SK-N-SH treated with all-trans-retinoic acid at 6 μM for 48 hours (cell line): Measurements from ENCODE around the gene DYRK1B.
A peak's percentile ranks its signal among the peaks of the same experiment; 100 is the strongest.

Experiments
- ATAC-seq: fragments of 200-7000 bp; cut with Tn5 transposase; 3 replicates; pipeline ENCODE4 v1.9.1; 2020; ENCODE audit warnings: mild to moderate bottlenecking, moderate library complexity
- CSDC2 ChIP-seq: fragments of 250-450 bp; sonication (Bioruptor Pico); IDR thresholded peaks from 2 replicates; pipeline ENCODE4 v1.5.0; 2020; ENCODE audit warnings: mild to moderate bottlenecking, moderate library complexity
- CSRNP3 ChIP-seq: fragments of 250-450 bp; sonication (Bioruptor Pico); IDR thresholded peaks from 2 replicates; pipeline ENCODE4 v1.5.1; 2021; ENCODE audit warnings: mild to moderate bottlenecking, moderate library complexity
- ESRRG ChIP-seq: fragments of 250-450 bp; sonication (Bioruptor Pico); IDR thresholded peaks from 2 replicates; pipeline ENCODE4 v1.6.1; 2021; ENCODE audit warnings: mild to moderate bottlenecking
- GLIS3 ChIP-seq: fragments of 250-450 bp; sonication (Bioruptor Pico); IDR thresholded peaks from 2 replicates; pipeline ENCODE4 v1.5.0; 2020; ENCODE audit warnings: mild to moderate bottlenecking, moderate library complexity
- ISL1 ChIP-seq: fragments of 250-450 bp; sonication (Bioruptor Pico); IDR thresholded peaks from 2 replicates; pipeline ENCODE4 v2.1.2; 2022; ENCODE audit warnings: mild to moderate bottlenecking, moderate library complexity
- OSR1 ChIP-seq: fragments of 250-450 bp; sonication (Bioruptor Pico); IDR thresholded peaks from 2 replicates; pipeline ENCODE4 v1.8.0; 2022; ENCODE audit warnings: moderate library complexity, mild to moderate bottlenecking, inconsistent platforms
- PATZ1 ChIP-seq: fragments of 250-450 bp; sonication (Bioruptor Pico); IDR thresholded peaks from 2 replicates; pipeline ENCODE4 v1.8.0; 2020; ENCODE audit warnings: mild to moderate bottlenecking, moderate library complexity, borderline replicate concordance
- PPARA ChIP-seq: fragments of 250-450 bp; sonication (Bioruptor Pico); IDR thresholded peaks from 2 replicates; pipeline ENCODE4 v1.5.0; 2020; ENCODE audit warnings: mild to moderate bottlenecking, borderline replicate concordance
- RARB ChIP-seq: fragments of 250-450 bp; sonication (Bioruptor Pico); IDR thresholded peaks from 2 replicates; pipeline ENCODE4 v1.8.0; 2021; ENCODE audit warnings: mild to moderate bottlenecking, moderate library complexity
- SNAI2 ChIP-seq: fragments of 250-450 bp; sonication (Bioruptor Pico); IDR thresholded peaks from 2 replicates; pipeline ENCODE4 v1.5.0; 2020; ENCODE audit warnings: mild to moderate bottlenecking, moderate library complexity
- TCF4 ChIP-seq: fragments of 250-450 bp; sonication (Bioruptor Pico); IDR thresholded peaks from 2 replicates; pipeline ENCODE4 v1.8.0; 2021; ENCODE audit warnings: mild to moderate bottlenecking, moderate library complexity, borderline replicate concordance
- TOX ChIP-seq: fragments of 250-450 bp; sonication (Bioruptor Pico); IDR thresholded peaks from 2 replicates; pipeline ENCODE4 v1.8.0; 2021; ENCODE audit warnings: mild to moderate bottlenecking, moderate library complexity, borderline replicate concordance
- TSHZ2 ChIP-seq: fragments of 250-450 bp; sonication (Bioruptor Pico); IDR thresholded peaks from 2 replicates; pipeline ENCODE4 v1.5.0; 2020; ENCODE audit warnings: mild to moderate bottlenecking, moderate library complexity
- ZC3H10 ChIP-seq: fragments of 250-450 bp; sonication (Bioruptor Pico); IDR thresholded peaks from 2 replicates; pipeline ENCODE4 v1.5.1; 2021; ENCODE audit warnings: mild to moderate bottlenecking, moderate library complexity
- ZFP3 ChIP-seq: fragments of 250-450 bp; sonication (Bioruptor Pico); IDR thresholded peaks from 2 replicates; pipeline ENCODE4 v1.5.0; 2020; ENCODE audit warnings: mild to moderate bottlenecking, moderate library complexity
- ZFP30 ChIP-seq: fragments of 450-650 bp; formaldehyde crosslinking; IDR thresholded peaks from 2 replicates; pipeline ENCODE4 v1.5.0; 2022; ENCODE audit warnings: mild to moderate bottlenecking, moderate library complexity
- ZNF70 ChIP-seq: fragments of 450-650 bp; formaldehyde crosslinking; IDR thresholded peaks from 2 replicates; pipeline ENCODE4 v1.5.0; 2020; ENCODE audit warnings: mild to moderate bottlenecking, moderate library complexity
- ZNF8 ChIP-seq: fragments of 450-650 bp; formaldehyde crosslinking; IDR thresholded peaks from 2 replicates; pipeline ENCODE4 v1.5.0; 2020; ENCODE audit warnings: mild to moderate bottlenecking, moderate library complexity
- TF ChIP-seq, protein P1 (sequence below): fragments of 250-450 bp; sonication (Bioruptor Pico); IDR thresholded peaks from 2 replicates; pipeline ENCODE4 v1.5.1; 2020; ENCODE audit warnings: low read depth, mild to moderate bottlenecking, moderate library complexity
- TF ChIP-seq, protein P2 (sequence below): fragments of 250-450 bp; sonication (Bioruptor Pico); IDR thresholded peaks from 2 replicates; pipeline ENCODE4 v1.8.0; 2021; ENCODE audit warnings: low read depth, mild to moderate bottlenecking, moderate library complexity, borderline replicate concordance

The DYRK1B gene

GRCh38 chr19:39792999-39793546 lies 40.9 kb downstream of the DYRK1B start:
- ATAC-seq = peak; percentile 99
- no peak for TF ChIP-seq ZC3H10 (CRISPR knock-in tag)
- TF ChIP-seq PATZ1 (CRISPR knock-in tag) = no peak
- no peak for TF ChIP-seq ZNF8
- TF ChIP-seq, protein P1, sequence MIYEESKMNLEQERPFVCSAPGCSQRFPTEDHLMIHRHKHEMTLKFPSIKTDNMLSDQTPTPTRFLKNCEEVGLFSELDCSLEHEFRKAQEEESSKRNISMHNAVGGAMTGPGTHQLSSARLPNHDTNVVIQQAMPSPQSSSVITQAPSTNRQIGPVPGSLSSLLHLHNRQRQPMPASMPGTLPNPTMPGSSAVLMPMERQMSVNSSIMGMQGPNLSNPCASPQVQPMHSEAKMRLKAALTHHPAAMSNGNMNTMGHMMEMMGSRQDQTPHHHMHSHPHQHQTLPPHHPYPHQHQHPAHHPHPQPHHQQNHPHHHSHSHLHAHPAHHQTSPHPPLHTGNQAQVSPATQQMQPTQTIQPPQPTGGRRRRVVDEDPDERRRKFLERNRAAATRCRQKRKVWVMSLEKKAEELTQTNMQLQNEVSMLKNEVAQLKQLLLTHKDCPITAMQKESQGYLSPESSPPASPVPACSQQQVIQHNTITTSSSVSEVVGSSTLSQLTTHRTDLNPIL (CRISPR knock-in tag) = no peak
- no peak for TF ChIP-seq TOX (CRISPR knock-in tag)
- TF ChIP-seq ISL1 (CRISPR knock-in tag) = no peak
- TF ChIP-seq ESRRG = no peak
- TF ChIP-seq SNAI2 (CRISPR knock-in tag) = no peak
- TF ChIP-seq OSR1 (CRISPR knock-in tag) = no peak
- TF ChIP-seq RARB (CRISPR knock-in tag) = no peak
- no peak for TF ChIP-seq TSHZ2
- no peak for TF ChIP-seq PPARA (CRISPR knock-in tag)
- no peak for TF ChIP-seq ZNF70 (CRISPR knock-in tag)
- TF ChIP-seq ZFP3 (CRISPR knock-in tag) = no peak
- no peak for TF ChIP-seq CSRNP3 (CRISPR knock-in tag)
- no peak for TF ChIP-seq ZFP30 (CRISPR knock-in tag)
- TF ChIP-seq GLIS3 (CRISPR knock-in tag) = no peak
- TF ChIP-seq, protein P2, sequence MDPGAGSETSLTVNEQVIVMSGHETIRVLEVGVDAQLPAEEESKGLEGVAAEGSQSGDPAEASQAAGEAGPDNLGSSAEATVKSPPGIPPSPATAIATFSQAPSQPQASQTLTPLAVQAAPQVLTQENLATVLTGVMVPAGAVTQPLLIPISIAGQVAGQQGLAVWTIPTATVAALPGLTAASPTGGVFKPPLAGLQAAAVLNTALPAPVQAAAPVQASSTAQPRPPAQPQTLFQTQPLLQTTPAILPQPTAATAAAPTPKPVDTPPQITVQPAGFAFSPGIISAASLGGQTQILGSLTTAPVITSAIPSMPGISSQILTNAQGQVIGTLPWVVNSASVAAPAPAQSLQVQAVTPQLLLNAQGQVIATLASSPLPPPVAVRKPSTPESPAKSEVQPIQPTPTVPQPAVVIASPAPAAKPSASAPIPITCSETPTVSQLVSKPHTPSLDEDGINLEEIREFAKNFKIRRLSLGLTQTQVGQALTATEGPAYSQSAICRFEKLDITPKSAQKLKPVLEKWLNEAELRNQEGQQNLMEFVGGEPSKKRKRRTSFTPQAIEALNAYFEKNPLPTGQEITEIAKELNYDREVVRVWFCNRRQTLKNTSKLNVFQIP (CRISPR knock-in tag) = no peak
- no peak for TF ChIP-seq TCF4 (CRISPR knock-in tag)

DNA sequence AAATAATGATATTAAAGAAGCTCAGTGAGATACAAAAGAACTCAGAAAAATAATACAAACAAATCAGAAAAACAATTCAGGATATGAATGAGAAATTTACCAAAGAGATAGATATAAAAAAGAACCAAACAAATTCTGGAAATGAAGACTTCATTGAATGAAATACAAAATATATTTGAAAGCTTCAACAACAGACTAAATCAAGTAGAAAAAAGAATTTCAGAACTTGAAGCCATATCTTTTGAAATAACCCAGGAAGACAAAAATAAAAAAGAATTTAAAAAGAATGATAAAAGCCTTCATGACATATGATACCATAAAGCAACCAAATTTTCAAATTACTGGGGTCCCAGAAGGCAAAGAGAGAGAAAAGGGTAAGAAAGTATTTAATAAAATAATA lies 45.7 kb downstream of the DYRK1B start:
- ATAC-seq = no peak
- TF ChIP-seq RARB (CRISPR knock-in tag) (no peak), TOX (CRISPR knock-in tag) (no peak), SNAI2 (CRISPR knock-in tag) (no peak), ZFP3 (CRISPR knock-in tag) (no peak), ZC3H10 (CRISPR knock-in tag) (no peak), CSRNP3 (CRISPR knock-in tag) (no peak), ISL1 (CRISPR knock-in tag) (no peak)
- TF ChIP-seq, all 23 proteins: peak for 0

GRCh38 chr19:39780894-39781293 lies 53.1 kb downstream of the DYRK1B start:
- no peak for ATAC-seq
- TF ChIP-seq ZFP30 (CRISPR knock-in tag) (no peak), PATZ1 (CRISPR knock-in tag) (no peak), ZC3H10 (CRISPR knock-in tag) (no peak), PPARA (CRISPR knock-in tag) (no peak), ZFP3 (CRISPR knock-in tag) (no peak), TSHZ2 (no peak), CSDC2 (CRISPR knock-in tag) (no peak), ESRRG (no peak), OSR1 (CRISPR knock-in tag) (no peak)
